Smooth muscle cell (in vitro differentiated cells): ENCODE data around the gene SAMD4B. TPM values are rescaled to one million over a fixed set of nuclear protein-coding genes. Genes with fewer than 3 reads are reported as not detected.
"Not testable (repeated sequence)": the region's sequence is repeated elsewhere in the genome, so short reads cannot be mapped to it uniquely, and the experiment has no call there.

Source experiments
- DNase-seq: peaks from one replicate; lab custom pipeline; 2025; ENCODE audit not compliant: unreplicated experiment; lab: John Stamatoyannopoulos, UW
- H2AFZ ChIP-seq: fragments of 200-600 bp; sonication (generic); 2 replicates; pipeline ENCODE4 v1.6.0; 2016; ENCODE audit warnings: antibody characterized with exemption, low read depth, mild to moderate bottlenecking
- H3F3A ChIP-seq: fragments of 200-600 bp; sonication (generic); 2 replicates; pipeline ENCODE4 v1.6.0; 2017; ENCODE audit warnings: antibody characterized with exemption, low read depth
- H3K27ac ChIP-seq: fragments of 200-600 bp; sonication (generic); 2 replicates; pipeline ENCODE4 v1.5.1; 2016; ENCODE audit warnings: low read depth, mild to moderate bottlenecking
- H3K27me3 ChIP-seq: fragments of 200-600 bp; sonication (generic); 2 replicates; pipeline ENCODE4 v1.6.1; 2016; ENCODE audit warnings: low read depth, mild to moderate bottlenecking
- H3K36me3 ChIP-seq: fragments of 200-600 bp; sonication (generic); 2 replicates; pipeline ENCODE4 v1.5.1; 2016; ENCODE audit warnings: low read depth
- H3K4me1 ChIP-seq: fragments of 200-600 bp; sonication (generic); 2 replicates; pipeline ENCODE4 v1.5.1; 2016; ENCODE audit warnings: low read depth
- H3K4me2 ChIP-seq: fragments of 200-600 bp; sonication (generic); 2 replicates; pipeline ENCODE4 v1.6.0; 2016; ENCODE audit warnings: mild to moderate bottlenecking
- H3K4me3 ChIP-seq: fragments of 200-600 bp; sonication (generic); 2 replicates; pipeline ENCODE4 v1.5.1; 2016; ENCODE audit warnings: mild to moderate bottlenecking
- H3K79me2 ChIP-seq: fragments of 200-600 bp; sonication (generic); 2 replicates; pipeline ENCODE4 v1.6.0; 2016; ENCODE audit warnings: low read depth, mild to moderate bottlenecking
- H3K9ac ChIP-seq: fragments of 200-600 bp; sonication (generic); 2 replicates; pipeline ENCODE4 v1.6.0; 2016; ENCODE audit warnings: low read depth
- H3K9me3 ChIP-seq: fragments of 200-600 bp; sonication (generic); replicated peaks from 2 replicates; pipeline ENCODE4 v1.5.1; 2016; ENCODE audit warnings: low read depth
- H4K20me1 ChIP-seq: fragments of 200-600 bp; sonication (generic); 2 replicates; pipeline ENCODE4 v1.6.0; 2016; ENCODE audit warnings: low read depth
- CTCF ChIP-seq: fragments of 200-600 bp; sonication (generic); IDR thresholded peaks from 2 replicates; pipeline ENCODE4 v1.5.1; 2017; ENCODE audit warnings: borderline replicate concordance, mild to moderate bottlenecking, antibody characterized with exemption; ENCODE audit not compliant: insufficient read depth, poor library complexity, severe bottlenecking
- WGBS: methylation state at CpG from one replicate; pipeline ENCODE4 v1.1.7; 2016; ENCODE audit warnings: low lambda C conversion rate; 5-methylcytosine and 5-hydroxymethylcytosine counted together
- polyA plus RNA-seq: library from polyadenylated mRNA; unstranded; fragments of >200 nt; fragmentation: Nextera tagmentation; extraction: Ambion mirVana; gene quantifications from 2 replicates; pipeline ENCODE4 v1.2.1, GENCODE V29; 2016
- total RNA-seq: library from RNA; depleted of rRNA; stranded (reverse); fragments of >200 nt; gene quantifications from 2 replicates; pipeline ENCODE4 v1.2.3, GENCODE V29; 2014

The SAMD4B gene
- total and polyA plus RNA-seq, 2 experiments from 2014 or later: 58.3 to 61.8 TPM

GRCh38 chr19:39307822-39308530 lies 34.2 kb upstream of the SAMD4B start:
- Histone ChIP-seq H3F3A (peaks cover 5% of the 10 kb centered on the region), H3K4me3 (peak overlapping the region; percentile 53), H2AFZ (peak overlapping the region; percentile 97), H3K79me2 (no peaks in the 10 kb centered on the region), H3K27me3 (peaks cover 6% of the 10 kb centered on the region), H3K9me3 (no peaks in the 10 kb centered on the region), H3K9ac (no peak overlapping the region), H3K4me1 (peaks cover 9% of the 10 kb centered on the region), H3K4me2 (peak overlapping the region; percentile 89), H3K36me3 (no peaks in the 10 kb centered on the region), H4K20me1 (no peaks in the 10 kb centered on the region), H3K27ac (no peak overlapping the region)
- WGBS: 9% methylated on average over 66 of the region's 82 CpGs
- no peak for DNase-seq
- peak; percentile 2 for TF ChIP-seq CTCF

DNA sequence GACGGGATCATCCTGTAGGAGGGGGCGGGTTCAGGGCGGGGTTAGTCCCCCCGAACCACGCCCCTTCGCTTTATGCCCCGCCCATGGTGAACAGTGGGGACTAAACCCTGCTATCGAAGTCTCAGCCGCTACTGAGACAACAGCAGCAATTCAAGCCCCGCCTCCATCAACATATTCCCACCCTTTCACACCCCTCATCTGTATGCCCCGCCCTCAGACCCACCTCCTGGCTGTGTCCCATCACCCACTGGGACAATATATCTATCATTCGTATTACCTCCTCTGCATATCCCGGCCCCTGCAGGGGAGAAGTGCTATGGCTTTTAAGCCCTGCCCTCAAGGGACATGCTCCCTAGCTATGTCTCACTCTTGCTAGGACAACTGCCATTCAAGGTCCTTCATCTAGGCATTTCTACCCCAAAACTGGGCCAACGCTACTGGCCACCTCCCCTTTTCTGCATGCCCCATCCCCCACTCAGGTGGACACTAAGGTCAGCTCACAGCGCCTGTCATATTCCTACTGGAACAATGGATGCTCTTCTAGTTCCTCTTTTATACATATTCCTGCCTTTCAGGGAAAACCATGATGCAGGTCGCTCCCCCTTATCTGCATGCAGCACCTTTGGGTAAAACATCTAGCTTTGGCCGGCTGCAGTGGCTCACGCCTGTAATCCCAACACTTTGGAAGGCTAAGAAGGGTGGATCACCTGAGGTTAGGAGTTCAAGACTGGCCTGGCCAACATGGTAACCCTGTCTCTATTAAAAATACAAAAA lies 33.5 kb upstream of the SAMD4B start:
- H3K27me3 ChIP-seq: peaks cover 6% of the 10 kb centered on the region
- H3K4me2 ChIP-seq: no peak overlapping the region
- peaks cover 9% of the 10 kb centered on the region for H3K4me1 ChIP-seq
- 64% methylated on average over 10 of the region's 18 CpGs for WGBS
- no peak overlapping the region for H3K27ac ChIP-seq
- no peaks in the 10 kb centered on the region for H3K36me3 ChIP-seq
- H2AFZ ChIP-seq: peak overlapping the region; percentile 97
- H4K20me1 ChIP-seq: no peaks in the 10 kb centered on the region
- no peak for DNase-seq
- no peaks in the 10 kb centered on the region for H3K79me2 ChIP-seq
- peaks cover 5% of the 10 kb centered on the region for H3F3A ChIP-seq
- H3K9ac ChIP-seq: no peak overlapping the region
- H3K9me3 ChIP-seq: no peaks in the 10 kb centered on the region
- peak overlapping the region; percentile 53 for H3K4me3 ChIP-seq
- no peak for TF ChIP-seq CTCF

GRCh38 chr19:39309305-39309670 lies 32.9 kb upstream of the SAMD4B start:
- WGBS: 94% methylated on average over 7 of the region's 7 CpGs
- H3K27ac ChIP-seq: not testable (repeated sequence)

GRCh38 chr19:39310558-39311311 lies 31.5 kb upstream of the SAMD4B start:
- Histone ChIP-seq H3K4me3 (no peak overlapping the region), H3F3A (peaks cover 5% of the 10 kb centered on the region), H3K9ac (no peak overlapping the region), H4K20me1 (no peaks in the 10 kb centered on the region), H3K9me3 (no peaks in the 10 kb centered on the region), H3K27me3 (peaks cover 6% of the 10 kb centered on the region), H3K4me2 (no peak overlapping the region), H3K36me3 (no peaks in the 10 kb centered on the region), H2AFZ (no peak overlapping the region), H3K27ac (no peak overlapping the region), H3K4me1 (peaks cover 6% of the 10 kb centered on the region), H3K79me2 (no peaks in the 10 kb centered on the region)
- DNase-seq: no peak
- 75% methylated on average over 10 of the region's 11 CpGs for WGBS
- TF ChIP-seq CTCF: no peak

More at GRCh38 chr19:39309305-39309670, 32.9 kb upstream of the SAMD4B start:
- not testable (repeated sequence) for H3K9ac ChIP-seq, H3F3A ChIP-seq, DNase-seq, H3K4me3 ChIP-seq, H4K20me1 ChIP-seq, H3K27me3 ChIP-seq, H3K9me3 ChIP-seq, H3K36me3 ChIP-seq, H2AFZ ChIP-seq, H3K4me2 ChIP-seq, H3K4me1 ChIP-seq, H3K79me2 ChIP-seq
